ENCODE results near the gene CSNK1G3. TPM values are rescaled to one million over a fixed set of nuclear protein-coding genes. Genes with fewer than 3 reads are reported as not detected.

CSNK1G3 gene
- total RNA-seq, 1 experiment from 2014 or later: 51.1 TPM

Other genes starting within 250 kb of the CSNK1G3 start
- gene CEP120, start 88.8 kb upstream of the CSNK1G3 start, total RNA-seq (2021; ENCODE audit: unreplicated experiment): 30.2 TPM

Data from HCT116 (cell line).